Tibial artery (tissue), 4 donors: ENCODE results near the gene RAB31.

Source experiments
- DNase-seq, 2 donors: peaks; one replicate each; pipeline ENCODE4 v3.0.0-alpha.2; 2019
- H3K27ac ChIP-seq, 2 donors: fragments of 200-600 bp; sonication (generic) in 1 of 2; 1 replicate in 1 of 2; 2 replicates in 1 of 2; pipeline ENCODE4 v1.5.1; 2018 to 2019; ENCODE audit warnings: mild to moderate bottlenecking in 1 of 2
- H3K27me3 ChIP-seq, 2 donors: fragments of 200-600 bp; sonication (generic) in 1 of 2; one replicate each; pipeline versions ENCODE4 v1.5.1 to v1.6.0; 2016 to 2019
- H3K36me3 ChIP-seq, 3 donors: fragments of 200-600 bp; sonication (generic) in 2 of 3; one replicate each; pipeline ENCODE4 v1.5.1; 2016 to 2019; ENCODE audit warnings: mild to moderate bottlenecking in 2 of 3
- H3K4me1 ChIP-seq, 4 donors: fragments of 200-600 bp; sonication (generic) in 2 of 4; 1 replicate in 3 of 4; 2 replicates in 1 of 4; pipeline ENCODE4 v1.5.1; 2016 to 2019
- H3K4me3 ChIP-seq, 2 donors: fragments of 200-600 bp; sonication (generic) in 1 of 2; 1 replicate in 1 of 2; 2 replicates in 1 of 2; pipeline ENCODE4 v1.5.1; 2018 to 2019; ENCODE audit warnings: mild to moderate bottlenecking in 2 of 2
- H3K9me3 ChIP-seq, 3 donors: fragments of 200-600 bp; sonication (generic) in 1 of 3; one replicate each; pipeline ENCODE4 v1.5.1; 2016 to 2019
- intact Hi-C: fragments of 100-400 bp; cut with DNase I; formaldehyde crosslinking; loops from one replicate; pipeline ENCODE4 v1.15.0; 2023; ENCODE audit warnings: low total_unique reads
- TF ChIP-seq, protein P1 (sequence below), 2 experiments: fragments of 200-600 bp in 1 of 2; fragments of 450-650 bp in 1 of 2; IDR thresholded peaks; one replicate each; pipeline ENCODE4 v1.5.1; 2017 to 2019; ENCODE audit warnings: antibody characterized with exemption in 2 of 2, mild to moderate bottlenecking in 1 of 2, moderate library complexity in 1 of 2

Gene RAB31

DNA sequence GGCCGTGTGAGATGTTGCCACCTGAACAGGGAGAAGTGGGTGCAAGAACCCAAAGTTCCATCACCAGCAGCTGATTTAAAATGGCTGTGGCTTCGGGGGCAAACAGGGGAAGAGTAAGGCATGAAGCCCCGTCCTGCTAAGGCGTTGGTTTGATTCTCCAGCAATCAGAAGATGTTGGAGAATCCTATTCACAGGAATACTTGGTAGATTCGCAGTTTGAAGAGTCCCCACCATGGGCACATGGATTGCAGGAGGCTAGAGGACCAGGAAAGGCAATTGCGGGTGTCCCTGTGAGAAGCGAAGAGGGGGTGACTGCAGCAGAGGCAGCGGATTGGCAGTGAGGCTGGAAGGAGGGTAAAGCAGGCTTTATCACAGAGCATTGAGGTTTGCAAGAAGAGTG lies 131.1 kb downstream of the RAB31 start:
- Histone ChIP-seq H3K4me3 (no peak overlapping the region), H3K9me3 (no peaks in the 10 kb centered on the region), H3K27ac (peak overlapping the region in 1 of 2 donors; percentile 3), H3K27me3 (no peaks in the 10 kb centered on the region), H3K4me1 (peaks cover 0 to 33% (median 11%) of the 10 kb centered on the region in 4 donors), H3K36me3 (peaks cover 0 to 3% (median 0%) of the 10 kb centered on the region in 3 donors)
- intact Hi-C loops = no loop called here
- no peak for DNase-seq
- TF ChIP-seq, protein P1, sequence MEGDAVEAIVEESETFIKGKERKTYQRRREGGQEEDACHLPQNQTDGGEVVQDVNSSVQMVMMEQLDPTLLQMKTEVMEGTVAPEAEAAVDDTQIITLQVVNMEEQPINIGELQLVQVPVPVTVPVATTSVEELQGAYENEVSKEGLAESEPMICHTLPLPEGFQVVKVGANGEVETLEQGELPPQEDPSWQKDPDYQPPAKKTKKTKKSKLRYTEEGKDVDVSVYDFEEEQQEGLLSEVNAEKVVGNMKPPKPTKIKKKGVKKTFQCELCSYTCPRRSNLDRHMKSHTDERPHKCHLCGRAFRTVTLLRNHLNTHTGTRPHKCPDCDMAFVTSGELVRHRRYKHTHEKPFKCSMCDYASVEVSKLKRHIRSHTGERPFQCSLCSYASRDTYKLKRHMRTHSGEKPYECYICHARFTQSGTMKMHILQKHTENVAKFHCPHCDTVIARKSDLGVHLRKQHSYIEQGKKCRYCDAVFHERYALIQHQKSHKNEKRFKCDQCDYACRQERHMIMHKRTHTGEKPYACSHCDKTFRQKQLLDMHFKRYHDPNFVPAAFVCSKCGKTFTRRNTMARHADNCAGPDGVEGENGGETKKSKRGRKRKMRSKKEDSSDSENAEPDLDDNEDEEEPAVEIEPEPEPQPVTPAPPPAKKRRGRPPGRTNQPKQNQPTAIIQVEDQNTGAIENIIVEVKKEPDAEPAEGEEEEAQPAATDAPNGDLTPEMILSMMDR (IDR thresholded peaks at IDR 0.05) = no peak

DNA sequence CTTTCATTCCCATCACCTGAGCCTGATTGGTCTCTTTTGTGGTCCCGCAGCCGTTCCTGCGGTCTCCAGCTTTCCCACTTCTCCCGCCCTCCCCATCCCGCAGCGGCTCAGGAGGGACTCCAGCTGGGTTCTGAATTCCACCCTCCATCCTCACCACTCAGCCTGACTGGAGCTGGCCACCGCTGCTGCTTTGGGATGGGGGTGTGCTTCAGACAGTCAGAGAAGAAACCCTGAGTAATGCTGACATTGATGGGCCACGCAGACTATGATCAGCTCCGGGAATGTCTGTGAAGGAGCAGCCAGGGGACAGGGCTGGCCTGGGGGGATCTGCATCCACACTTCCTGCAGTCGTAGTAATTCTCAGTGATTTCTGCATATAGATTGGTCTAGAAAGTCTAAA lies 131.8 kb downstream of the RAB31 start:
- H3K36me3 ChIP-seq = peaks cover 0 to 3% (median 0%) of the 10 kb centered on the region in 3 donors
- DNase-seq = no peak
- no peak overlapping the region for H3K27ac ChIP-seq
- intact Hi-C loops = no loop called here
- H3K27me3 ChIP-seq = no peaks in the 10 kb centered on the region
- H3K9me3 ChIP-seq = no peaks in the 10 kb centered on the region
- no peak overlapping the region for H3K4me3 ChIP-seq
- peaks cover 0 to 33% (median 11%) of the 10 kb centered on the region in 4 donors for H3K4me1 ChIP-seq
- TF ChIP-seq, protein P1 (IDR thresholded peaks at IDR 0.05) = no peak

DNA sequence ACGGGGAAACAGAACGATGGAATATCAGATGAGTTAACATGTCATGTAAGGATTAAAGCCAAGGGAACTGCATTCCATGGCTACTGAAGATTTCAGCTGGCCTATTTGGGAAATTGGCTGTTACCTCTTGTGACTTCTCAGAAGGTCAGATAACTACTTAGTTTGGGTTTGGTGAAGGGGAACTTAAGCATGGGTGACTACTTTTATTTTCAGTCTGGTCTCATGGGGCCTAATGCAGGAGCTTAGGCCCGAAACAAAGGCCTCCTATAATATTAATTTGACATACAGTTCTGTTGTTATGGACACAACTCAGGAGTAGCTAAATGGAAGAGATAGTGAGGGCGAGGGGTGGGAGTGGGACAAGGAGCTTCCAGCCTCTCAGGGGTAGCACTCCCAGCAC lies 133.7 kb downstream of the RAB31 start:
- Histone ChIP-seq H3K36me3 (peaks cover 0 to 3% (median 0%) of the 10 kb centered on the region in 3 donors), H3K4me1 (peaks cover 0 to 45% (median 18%) of the 10 kb centered on the region in 4 donors), H3K27ac (peak overlapping the region; percentile 11 to 21), H3K4me3 (no peak overlapping the region), H3K27me3 (no peaks in the 10 kb centered on the region), H3K9me3 (no peaks in the 10 kb centered on the region)
- intact Hi-C loops = no loop called here
- DNase-seq = no peak
- TF ChIP-seq, protein P1 (IDR thresholded peaks at IDR 0.05) = no peak

DNA sequence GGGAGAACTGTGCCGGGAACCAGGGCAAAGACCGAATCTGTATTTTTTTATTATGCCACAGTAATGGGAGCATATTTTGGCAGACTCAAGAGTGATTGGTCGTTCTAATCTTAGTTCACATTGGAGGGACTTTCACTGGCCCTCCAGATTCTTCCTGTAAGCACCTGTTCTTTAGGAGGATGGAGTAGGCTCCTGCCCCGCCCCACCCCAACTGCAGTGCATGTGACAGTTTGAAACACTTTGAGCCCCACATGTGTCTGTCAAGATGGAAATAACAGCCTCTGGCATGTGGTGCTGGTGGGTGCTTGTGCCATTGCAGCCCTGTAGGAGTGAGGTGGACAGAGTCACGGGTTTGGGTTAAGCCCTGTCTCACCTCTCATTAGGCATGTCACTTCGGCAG lies 134.3 kb downstream of the RAB31 start:
- Histone ChIP-seq H3K27ac (peak overlapping the region in 1 of 2 donors; percentile 21), H3K27me3 (no peaks in the 10 kb centered on the region), H3K4me1 (peaks cover 0 to 52% (median 21%) of the 10 kb centered on the region in 4 donors), H3K4me3 (no peak overlapping the region), H3K36me3 (peaks cover 0 to 9% (median under 1%) of the 10 kb centered on the region in 3 donors), H3K9me3 (no peaks in the 10 kb centered on the region)
- TF ChIP-seq, protein P1 (IDR thresholded peaks at IDR 0.05) = no peak
- intact Hi-C loops = no loop called here
- DNase-seq = no peak

DNA sequence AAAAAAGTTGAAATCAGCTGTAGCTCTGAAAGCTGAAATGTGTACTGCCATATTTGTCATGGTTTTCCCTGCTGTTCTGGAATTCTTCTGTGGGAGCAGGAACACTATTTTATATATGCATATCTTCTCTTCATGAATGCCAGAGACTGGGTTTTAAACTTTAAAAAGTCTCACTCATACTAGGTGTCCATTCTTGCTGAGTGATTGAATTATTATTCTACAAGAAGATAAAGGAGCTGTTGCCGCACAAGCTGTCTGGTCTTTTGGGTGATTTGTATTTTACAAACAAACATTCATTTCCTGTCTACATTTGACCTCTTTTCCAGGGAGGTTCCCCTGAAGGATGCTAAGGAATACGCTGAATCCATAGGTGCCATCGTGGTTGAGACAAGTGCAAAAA lies 137.2 kb downstream of the RAB31 start:
- Histone ChIP-seq H3K27ac (no peak overlapping the region), H3K27me3 (no peaks in the 10 kb centered on the region), H3K9me3 (no peaks in the 10 kb centered on the region), H3K36me3 (peaks cover 0 to 12% (median 4%) of the 10 kb centered on the region in 3 donors), H3K4me3 (no peak overlapping the region), H3K4me1 (peaks cover 0 to 55% (median 14%) of the 10 kb centered on the region in 4 donors)
- TF ChIP-seq, protein P1 (IDR thresholded peaks at IDR 0.05) = no peak
- no peak for DNase-seq
- intact Hi-C loops = no loop called here
